HepG2 (cell line): ENCODE data around the gene MED13L. TPM values are rescaled to one million over a fixed set of nuclear protein-coding genes. Genes with fewer than 3 reads are reported as not detected.

ENCODE experiments used
- CAMTA2 ChIP-seq: sonication (generic); formaldehyde crosslinking; IDR thresholded peaks from 2 replicates; pipeline ENCODE4 v1.4.0; 2020; ENCODE audit warnings: mild to moderate bottlenecking, missing genetic modification reagents, borderline replicate concordance
- CEBPB ChIP-seq: IDR thresholded peaks from 2 replicates; pipeline ENCODE4 v1.6.1; 2011; ENCODE audit warnings: low read depth, low read length, improper control_type of control experiment, borderline replicate concordance
- FOXA1 ChIP-seq, 2 experiments: fragments of 450-650 bp in 1 of 2; sonication (generic) in 1 of 2; formaldehyde crosslinking in 1 of 2; IDR thresholded peaks; 2 replicates each; pipeline versions ENCODE4 v1.4.0 to v1.6.1; 2016 to 2020; ENCODE audit warnings: missing genetic modification reagents in 1 of 2
- FOXO1 ChIP-seq: sonication (generic); formaldehyde crosslinking; IDR thresholded peaks from 2 replicates; pipeline ENCODE4 v1.4.0; 2020; ENCODE audit warnings: missing genetic modification reagents
- GPN1 ChIP-seq: sonication (generic); formaldehyde crosslinking; IDR thresholded peaks from 2 replicates; pipeline ENCODE4 v1.5.1; 2020; ENCODE audit warnings: missing genetic modification reagents, borderline replicate concordance
- HNF4A ChIP-seq: sonication (generic); formaldehyde crosslinking; IDR thresholded peaks from 2 replicates; pipeline ENCODE4 v1.4.0; 2020; ENCODE audit warnings: missing genetic modification reagents
- KLF12 ChIP-seq: sonication (generic); formaldehyde crosslinking; IDR thresholded peaks from 2 replicates; pipeline ENCODE4 v1.4.0; 2020; ENCODE audit warnings: missing genetic modification reagents, borderline replicate concordance
- MAFK ChIP-seq, 2 experiments: IDR thresholded peaks in 1 of 2; conservative IDR thresholded peaks in 1 of 2; 2 replicates each; pipeline ENCODE4 v1.6.1; 2011; ENCODE audit warnings: improper control_type of control experiment in 2 of 2, low read length in 2 of 2
- MYC ChIP-seq: sonication (generic); formaldehyde crosslinking; IDR thresholded peaks from 2 replicates; pipeline ENCODE4 v1.9.0; 2021; ENCODE audit warnings: missing genetic modification reagents, borderline replicate concordance
- MYNN ChIP-seq: sonication (generic); formaldehyde crosslinking; IDR thresholded peaks from 2 replicates; pipeline ENCODE4 v1.4.0; 2020; ENCODE audit warnings: mild to moderate bottlenecking, low read depth, missing genetic modification reagents
- NBN ChIP-seq: fragments of 450-650 bp; conservative IDR thresholded peaks from 2 replicates; pipeline ENCODE4 v1.6.1; 2017
- NR2F6 ChIP-seq, 2 experiments: IDR thresholded peaks; 2 replicates each; pipeline ENCODE4 v1.6.1; 2016; ENCODE audit warnings: antibody characterized with exemption in 1 of 2, mild to moderate bottlenecking in 1 of 2
- POLR2A ChIP-seq, 2 experiments: IDR thresholded peaks; 2 replicates each; pipeline ENCODE4 v1.6.1; 2011; ENCODE audit warnings: low read depth in 2 of 2, low read length in 2 of 2, mild to moderate bottlenecking in 1 of 2, moderate library complexity in 1 of 2; ENCODE audit not compliant: insufficient read depth in 1 of 2
- SOX5 ChIP-seq: IDR thresholded peaks from 2 replicates; pipeline ENCODE4 v1.6.1; 2016; ENCODE audit warnings: borderline replicate concordance
- SP140L ChIP-seq: sonication (generic); formaldehyde crosslinking; IDR thresholded peaks from 2 replicates; pipeline ENCODE4 v1.4.0; 2020; ENCODE audit warnings: missing genetic modification reagents, borderline replicate concordance
- TOE1 ChIP-seq: sonication (generic); formaldehyde crosslinking; IDR thresholded peaks from 2 replicates; pipeline ENCODE4 v1.4.0; 2020; ENCODE audit warnings: mild to moderate bottlenecking, missing genetic modification reagents
- ZNF230 ChIP-seq: sonication (generic); formaldehyde crosslinking; IDR thresholded peaks from 2 replicates; pipeline ENCODE4 v1.4.0; 2020; ENCODE audit warnings: mild to moderate bottlenecking, missing genetic modification reagents
- ZNF605 ChIP-seq: sonication (generic); formaldehyde crosslinking; IDR thresholded peaks from 2 replicates; pipeline ENCODE4 v1.8.0; 2022; ENCODE audit warnings: mild to moderate bottlenecking, missing genetic modification reagents
- ZNF652 ChIP-seq: IDR thresholded peaks from 2 replicates; pipeline ENCODE4 v1.6.1; 2016; ENCODE audit warnings: low read depth, borderline replicate concordance
- ZNF790 ChIP-seq: sonication (generic); formaldehyde crosslinking; IDR thresholded peaks from 2 replicates; pipeline ENCODE4 v1.8.0; 2022; ENCODE audit warnings: missing genetic modification reagents, mild to moderate bottlenecking, borderline replicate concordance
- polyA plus RNA-seq, 8 experiments: library from polyadenylated mRNA; depleted of rRNA in 3 of 8; stranded (reverse) in 7 of 8; unstranded in 1 of 8; fragments of >200 nt; fragmentation: Illumina TruSeq in 4 of 8; extraction: Trizol in 4 of 8; gene quantifications; 2 replicates each; pipeline versions ENCODE4 v1.2.1 to v1.2.3, GENCODE V29; 2011 to 2016; ENCODE audit warnings: low read depth in 4 of 8, missing spikeins in 1 of 8, mixed read lengths in 1 of 8; ENCODE audit not compliant: insufficient read depth in 1 of 8
- total RNA-seq, 5 experiments: library from RNA; depleted of rRNA; stranded (reverse); fragments of >200 nt; fragmentation: Illumina TruSeq; extraction: Trizol; gene quantifications; 2 replicates each; pipeline ENCODE4 v1.2.3, GENCODE V29; 2016; ENCODE audit warnings: low read depth in 1 of 5
- TF ChIP-seq, protein P1 (sequence below): sonication (generic); formaldehyde crosslinking; IDR thresholded peaks from 2 replicates; pipeline ENCODE4 v1.4.0; 2020; ENCODE audit warnings: missing genetic modification reagents; ENCODE audit errors: not compliant biosample characterization
- TF ChIP-seq, protein P2 (sequence below): sonication (generic); formaldehyde crosslinking; IDR thresholded peaks from 2 replicates; pipeline ENCODE4 v1.4.0; 2020; ENCODE audit warnings: missing genetic modification reagents, borderline replicate concordance
- TF ChIP-seq, protein P3 (sequence below): sonication (generic); formaldehyde crosslinking; IDR thresholded peaks from 2 replicates; pipeline ENCODE4 v1.4.0; 2020; ENCODE audit warnings: mild to moderate bottlenecking, low read depth, missing genetic modification reagents
- TF ChIP-seq, protein P4 (sequence below): sonication (generic); formaldehyde crosslinking; IDR thresholded peaks from 2 replicates; pipeline ENCODE4 v1.5.0; 2020; ENCODE audit warnings: missing genetic modification reagents

Gene MED13L
- total and polyA plus RNA-seq, 2 of the 13 experiments (the other 11 are each of a cell fraction or from before 2014, with no cell fraction given) = 24.8 to 38.9 TPM

DNA sequence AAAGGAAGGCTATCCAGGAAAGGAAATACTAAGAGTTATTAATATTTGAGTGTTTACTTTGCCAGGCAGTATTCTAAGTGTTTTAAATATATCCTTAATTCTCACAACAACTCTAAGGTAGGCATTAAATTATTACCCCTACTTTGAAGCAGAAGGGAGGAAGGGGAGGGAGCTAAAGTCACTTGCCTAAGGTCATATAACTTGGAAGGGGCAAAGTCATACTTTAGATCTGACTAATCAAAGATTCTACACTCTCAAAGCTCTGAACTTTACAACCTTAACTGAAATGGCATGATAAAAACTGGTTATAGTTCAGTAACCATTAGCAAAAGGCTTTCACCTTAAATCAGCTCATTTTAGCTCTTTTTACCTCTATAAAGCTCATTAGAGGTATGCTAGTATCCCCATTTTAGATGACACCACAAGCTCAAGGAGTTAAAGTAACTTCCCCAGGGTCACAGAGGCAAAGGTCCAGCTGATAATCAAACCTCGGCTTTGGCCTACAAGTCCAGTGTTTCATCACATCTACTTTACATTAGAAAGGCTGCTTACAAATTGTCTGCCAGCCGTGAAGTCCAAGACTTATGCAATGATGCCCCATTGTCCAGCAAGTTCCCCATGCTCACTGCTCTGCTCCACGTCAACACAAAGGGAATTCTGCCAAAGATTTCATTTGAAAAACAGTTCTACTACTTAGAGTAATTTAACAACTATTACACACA is 223.9 kb downstream of the MED13L start (continued):
- TF ChIP-seq, protein P1, sequence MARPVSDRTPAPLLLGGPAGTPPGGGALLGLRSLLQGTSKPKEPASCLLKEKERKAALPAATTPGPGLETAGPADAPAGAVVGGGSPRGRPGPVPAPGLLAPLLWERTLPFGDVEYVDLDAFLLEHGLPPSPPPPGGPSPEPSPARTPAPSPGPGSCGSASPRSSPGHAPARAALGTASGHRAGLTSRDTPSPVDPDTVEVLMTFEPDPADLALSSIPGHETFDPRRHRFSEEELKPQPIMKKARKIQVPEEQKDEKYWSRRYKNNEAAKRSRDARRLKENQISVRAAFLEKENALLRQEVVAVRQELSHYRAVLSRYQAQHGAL (CRISPR knock-in tag) = no peak
- peak; percentile 68 for TF ChIP-seq HNF4A (CRISPR knock-in tag)
- peak; percentile 34; the same call in 1 of the 2 replicates for TF ChIP-seq FOXO1 (CRISPR knock-in tag)
- TF ChIP-seq KLF12 (CRISPR knock-in tag) = no peak
- TF ChIP-seq, protein P2, sequence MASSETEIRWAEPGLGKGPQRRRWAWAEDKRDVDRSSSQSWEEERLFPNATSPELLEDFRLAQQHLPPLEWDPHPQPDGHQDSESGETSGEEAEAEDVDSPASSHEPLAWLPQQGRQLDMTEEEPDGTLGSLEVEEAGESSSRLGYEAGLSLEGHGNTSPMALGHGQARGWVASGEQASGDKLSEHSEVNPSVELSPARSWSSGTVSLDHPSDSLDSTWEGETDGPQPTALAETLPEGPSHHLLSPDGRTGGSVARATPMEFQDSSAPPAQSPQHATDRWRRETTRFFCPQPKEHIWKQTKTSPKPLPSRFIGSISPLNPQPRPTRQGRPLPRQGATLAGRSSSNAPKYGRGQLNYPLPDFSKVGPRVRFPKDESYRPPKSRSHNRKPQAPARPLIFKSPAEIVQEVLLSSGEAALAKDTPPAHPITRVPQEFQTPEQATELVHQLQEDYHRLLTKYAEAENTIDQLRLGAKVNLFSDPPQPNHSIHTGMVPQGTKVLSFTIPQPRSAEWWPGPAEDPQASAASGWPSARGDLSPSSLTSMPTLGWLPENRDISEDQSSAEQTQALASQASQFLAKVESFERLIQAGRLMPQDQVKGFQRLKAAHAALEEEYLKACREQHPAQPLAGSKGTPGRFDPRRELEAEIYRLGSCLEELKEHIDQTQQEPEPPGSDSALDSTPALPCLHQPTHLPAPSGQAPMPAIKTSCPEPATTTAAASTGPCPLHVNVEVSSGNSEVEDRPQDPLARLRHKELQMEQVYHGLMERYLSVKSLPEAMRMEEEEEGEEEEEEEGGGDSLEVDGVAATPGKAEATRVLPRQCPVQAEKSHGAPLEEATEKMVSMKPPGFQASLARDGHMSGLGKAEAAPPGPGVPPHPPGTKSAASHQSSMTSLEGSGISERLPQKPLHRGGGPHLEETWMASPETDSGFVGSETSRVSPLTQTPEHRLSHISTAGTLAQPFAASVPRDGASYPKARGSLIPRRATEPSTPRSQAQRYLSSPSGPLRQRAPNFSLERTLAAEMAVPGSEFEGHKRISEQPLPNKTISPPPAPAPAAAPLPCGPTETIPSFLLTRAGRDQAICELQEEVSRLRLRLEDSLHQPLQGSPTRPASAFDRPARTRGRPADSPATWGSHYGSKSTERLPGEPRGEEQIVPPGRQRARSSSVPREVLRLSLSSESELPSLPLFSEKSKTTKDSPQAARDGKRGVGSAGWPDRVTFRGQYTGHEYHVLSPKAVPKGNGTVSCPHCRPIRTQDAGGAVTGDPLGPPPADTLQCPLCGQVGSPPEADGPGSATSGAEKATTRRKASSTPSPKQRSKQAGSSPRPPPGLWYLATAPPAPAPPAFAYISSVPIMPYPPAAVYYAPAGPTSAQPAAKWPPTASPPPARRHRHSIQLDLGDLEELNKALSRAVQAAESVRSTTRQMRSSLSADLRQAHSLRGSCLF (CRISPR knock-in tag) = no peak
- TF ChIP-seq SP140L (CRISPR knock-in tag) = no peak
- peak; percentile 95 for TF ChIP-seq SOX5
- no peak for TF ChIP-seq NBN
- no peak for TF ChIP-seq ZNF790
- TF ChIP-seq CEBPB = peak; percentile 87
- no peak for TF ChIP-seq POLR2A (IDR thresholded peaks at IDR 0.05; ENCODE audit: insufficient read depth in 1 of 2, low read depth in 2 of 2, low read length in 2 of 2)
- no peak for TF ChIP-seq TOE1 (CRISPR knock-in tag)
- TF ChIP-seq, protein P3, sequence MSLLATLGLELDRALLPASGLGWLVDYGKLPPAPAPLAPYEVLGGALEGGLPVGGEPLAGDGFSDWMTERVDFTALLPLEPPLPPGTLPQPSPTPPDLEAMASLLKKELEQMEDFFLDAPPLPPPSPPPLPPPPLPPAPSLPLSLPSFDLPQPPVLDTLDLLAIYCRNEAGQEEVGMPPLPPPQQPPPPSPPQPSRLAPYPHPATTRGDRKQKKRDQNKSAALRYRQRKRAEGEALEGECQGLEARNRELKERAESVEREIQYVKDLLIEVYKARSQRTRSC (CRISPR knock-in tag) = no peak
- TF ChIP-seq ZNF652 = peak; percentile 57
- TF ChIP-seq ZNF230 (CRISPR knock-in tag) = no peak
- no peak for TF ChIP-seq MYNN (CRISPR knock-in tag)
- no peak for TF ChIP-seq FOXA1 (IDR thresholded peaks at IDR 0.05)
- TF ChIP-seq FOXA1 (CRISPR knock-in tag; IDR thresholded peaks at IDR 0.05) = 0 out of 2 replicates have a peak, but pooled peaks have one; percentile 18
- no peak for TF ChIP-seq CAMTA2 (CRISPR knock-in tag)
- no peak for TF ChIP-seq ZNF605
- peak; percentile 45; the same call in 1 of the 2 replicates for TF ChIP-seq NR2F6 (IDR thresholded peaks at IDR 0.05)
- TF ChIP-seq NR2F6 (CRISPR knock-in tag; IDR thresholded peaks at IDR 0.05) = peak; percentile 28; the same call in 1 of the 2 replicates
- TF ChIP-seq, protein P4, sequence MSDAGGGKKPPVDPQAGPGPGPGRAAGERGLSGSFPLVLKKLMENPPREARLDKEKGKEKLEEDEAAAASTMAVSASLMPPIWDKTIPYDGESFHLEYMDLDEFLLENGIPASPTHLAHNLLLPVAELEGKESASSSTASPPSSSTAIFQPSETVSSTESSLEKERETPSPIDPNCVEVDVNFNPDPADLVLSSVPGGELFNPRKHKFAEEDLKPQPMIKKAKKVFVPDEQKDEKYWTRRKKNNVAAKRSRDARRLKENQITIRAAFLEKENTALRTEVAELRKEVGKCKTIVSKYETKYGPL (CRISPR knock-in tag) = 0 out of 2 replicates have a peak, but pooled peaks have one; percentile 63
- no peak for TF ChIP-seq MYC
- no peak for TF ChIP-seq MAFK (conservative IDR thresholded peaks at IDR 0.05 in 1 of 2, IDR thresholded peaks at IDR 0.05 in 1 of 2; ENCODE audit: low read length in 2 of 2)
- TF ChIP-seq GPN1 = no peak
